SK-N-SH treated with all-trans-retinoic acid at 6 μM for 48 hours (cell line): Measurements from ENCODE around the gene FGF14.

Experiments used
- ATAC-seq: fragments of 200-7000 bp; cut with Tn5 transposase; 3 replicates; pipeline ENCODE4 v1.9.1; 2020; ENCODE audit warnings: mild to moderate bottlenecking, moderate library complexity
- ARNTL ChIP-seq: fragments of 450-650 bp; formaldehyde crosslinking; IDR thresholded peaks from 2 replicates; pipeline ENCODE4 v1.5.0; 2020; ENCODE audit warnings: low read depth, mild to moderate bottlenecking, moderate library complexity, borderline replicate concordance
- BACH2 ChIP-seq: fragments of 250-450 bp; sonication (Bioruptor Pico); IDR thresholded peaks from 2 replicates; pipeline ENCODE4 v1.9.0; 2021; ENCODE audit warnings: mild to moderate bottlenecking, borderline replicate concordance
- CREB5 ChIP-seq: fragments of 250-450 bp; sonication (Bioruptor Pico); IDR thresholded peaks from 2 replicates; pipeline ENCODE4 v1.5.1; 2020; ENCODE audit warnings: low read depth, mild to moderate bottlenecking, moderate library complexity
- CSDC2 ChIP-seq: fragments of 250-450 bp; sonication (Bioruptor Pico); IDR thresholded peaks from 2 replicates; pipeline ENCODE4 v1.5.0; 2020; ENCODE audit warnings: mild to moderate bottlenecking, moderate library complexity
- CSRNP3 ChIP-seq: fragments of 250-450 bp; sonication (Bioruptor Pico); IDR thresholded peaks from 2 replicates; pipeline ENCODE4 v1.5.1; 2021; ENCODE audit warnings: mild to moderate bottlenecking, moderate library complexity
- ESRRG ChIP-seq: fragments of 250-450 bp; sonication (Bioruptor Pico); IDR thresholded peaks from 2 replicates; pipeline ENCODE4 v1.6.1; 2021; ENCODE audit warnings: mild to moderate bottlenecking
- GLIS3 ChIP-seq: fragments of 250-450 bp; sonication (Bioruptor Pico); IDR thresholded peaks from 2 replicates; pipeline ENCODE4 v1.5.0; 2020; ENCODE audit warnings: mild to moderate bottlenecking, moderate library complexity
- ISL1 ChIP-seq: fragments of 250-450 bp; sonication (Bioruptor Pico); IDR thresholded peaks from 2 replicates; pipeline ENCODE4 v2.1.2; 2022; ENCODE audit warnings: mild to moderate bottlenecking, moderate library complexity
- OSR1 ChIP-seq: fragments of 250-450 bp; sonication (Bioruptor Pico); IDR thresholded peaks from 2 replicates; pipeline ENCODE4 v1.8.0; 2022; ENCODE audit warnings: moderate library complexity, mild to moderate bottlenecking, inconsistent platforms
- PATZ1 ChIP-seq: fragments of 250-450 bp; sonication (Bioruptor Pico); IDR thresholded peaks from 2 replicates; pipeline ENCODE4 v1.8.0; 2020; ENCODE audit warnings: mild to moderate bottlenecking, moderate library complexity, borderline replicate concordance
- POU6F1 ChIP-seq: fragments of 250-450 bp; sonication (Bioruptor Pico); IDR thresholded peaks from 2 replicates; pipeline ENCODE4 v1.8.0; 2021; ENCODE audit warnings: low read depth, mild to moderate bottlenecking, moderate library complexity, borderline replicate concordance
- PPARA ChIP-seq: fragments of 250-450 bp; sonication (Bioruptor Pico); IDR thresholded peaks from 2 replicates; pipeline ENCODE4 v1.5.0; 2020; ENCODE audit warnings: mild to moderate bottlenecking, borderline replicate concordance
- RARB ChIP-seq: fragments of 250-450 bp; sonication (Bioruptor Pico); IDR thresholded peaks from 2 replicates; pipeline ENCODE4 v1.8.0; 2021; ENCODE audit warnings: mild to moderate bottlenecking, moderate library complexity
- SNAI2 ChIP-seq: fragments of 250-450 bp; sonication (Bioruptor Pico); IDR thresholded peaks from 2 replicates; pipeline ENCODE4 v1.5.0; 2020; ENCODE audit warnings: mild to moderate bottlenecking, moderate library complexity
- TOX ChIP-seq: fragments of 250-450 bp; sonication (Bioruptor Pico); IDR thresholded peaks from 2 replicates; pipeline ENCODE4 v1.8.0; 2021; ENCODE audit warnings: mild to moderate bottlenecking, moderate library complexity, borderline replicate concordance
- TSHZ2 ChIP-seq: fragments of 250-450 bp; sonication (Bioruptor Pico); IDR thresholded peaks from 2 replicates; pipeline ENCODE4 v1.5.0; 2020; ENCODE audit warnings: mild to moderate bottlenecking, moderate library complexity
- ZC3H10 ChIP-seq: fragments of 250-450 bp; sonication (Bioruptor Pico); IDR thresholded peaks from 2 replicates; pipeline ENCODE4 v1.5.1; 2021; ENCODE audit warnings: mild to moderate bottlenecking, moderate library complexity
- ZFP3 ChIP-seq: fragments of 250-450 bp; sonication (Bioruptor Pico); IDR thresholded peaks from 2 replicates; pipeline ENCODE4 v1.5.0; 2020; ENCODE audit warnings: mild to moderate bottlenecking, moderate library complexity
- ZFP30 ChIP-seq: fragments of 450-650 bp; formaldehyde crosslinking; IDR thresholded peaks from 2 replicates; pipeline ENCODE4 v1.5.0; 2022; ENCODE audit warnings: mild to moderate bottlenecking, moderate library complexity
- ZNF70 ChIP-seq: fragments of 450-650 bp; formaldehyde crosslinking; IDR thresholded peaks from 2 replicates; pipeline ENCODE4 v1.5.0; 2020; ENCODE audit warnings: mild to moderate bottlenecking, moderate library complexity
- ZNF8 ChIP-seq: fragments of 450-650 bp; formaldehyde crosslinking; IDR thresholded peaks from 2 replicates; pipeline ENCODE4 v1.5.0; 2020; ENCODE audit warnings: mild to moderate bottlenecking, moderate library complexity

FGF14 gene

GRCh38 chr13:101709952-101710351, 691.9 kb downstream of the FGF14 start:
- TF ChIP-seq ISL1: no peak
- TF ChIP-seq GLIS3: no peak
- no peak for TF ChIP-seq BACH2 (CRISPR knock-in tag)
- TF ChIP-seq ZNF70 (CRISPR knock-in tag): no peak
- no peak for TF ChIP-seq ZC3H10 (CRISPR knock-in tag)
- no peak for TF ChIP-seq POU6F1 (CRISPR knock-in tag)
- no peak for TF ChIP-seq ARNTL
- TF ChIP-seq ZFP3 (CRISPR knock-in tag): no peak
- TF ChIP-seq CSRNP3: no peak
- TF ChIP-seq ZNF8: no peak
- TF ChIP-seq PPARA (CRISPR knock-in tag): no peak
- TF ChIP-seq ZFP30 (CRISPR knock-in tag): no peak
- no peak for ATAC-seq

GRCh38 chr13:101708115-101708514, 693.7 kb downstream of the FGF14 start:
- no peak for TF ChIP-seq ISL1
- TF ChIP-seq CSDC2 (CRISPR knock-in tag): no peak
- no peak for TF ChIP-seq OSR1 (CRISPR knock-in tag)
- no peak for TF ChIP-seq TSHZ2
- TF ChIP-seq ZC3H10 (CRISPR knock-in tag): no peak
- TF ChIP-seq ZNF70 (CRISPR knock-in tag): no peak
- no peak for TF ChIP-seq GLIS3
- no peak for TF ChIP-seq ZNF8
- no peak for TF ChIP-seq CSRNP3
- no peak for TF ChIP-seq CREB5 (CRISPR knock-in tag)
- TF ChIP-seq RARB: no peak
- TF ChIP-seq ZFP3 (CRISPR knock-in tag): no peak
- TF ChIP-seq SNAI2: no peak
- no peak for TF ChIP-seq TOX
- TF ChIP-seq ESRRG (CRISPR knock-in tag): no peak
- no peak for TF ChIP-seq PATZ1
- no peak for ATAC-seq

GRCh38 chr13:101707659-101708058, 694.2 kb downstream of the FGF14 start:
- no peak for TF ChIP-seq TSHZ2
- TF ChIP-seq BACH2 (CRISPR knock-in tag): no peak
- TF ChIP-seq ARNTL: no peak
- TF ChIP-seq PPARA (CRISPR knock-in tag): no peak
- TF ChIP-seq RARB: no peak
- no peak for TF ChIP-seq CSRNP3
- TF ChIP-seq PATZ1: no peak
- no peak for TF ChIP-seq GLIS3
- no peak for TF ChIP-seq ESRRG (CRISPR knock-in tag)
- no peak for ATAC-seq
